T-helper 2 cell treated with Interferon-gamma antibody and Interleukin-4, amounts not matched to agents 100 ng/mL and 5 ng/mL, for 36 hours (primary cell): ENCODE results near the gene CD28. TPM values are rescaled to one million over a fixed set of nuclear protein-coding genes. Genes with fewer than 3 reads are reported as not detected.
"Not testable (repeated sequence)": the region's sequence is repeated elsewhere in the genome, so short reads cannot be mapped to it uniquely, and the experiment has no call there.

ENCODE experiments used
- intact Hi-C: fragments of 100-400 bp; cut with micrococcal nuclease; formaldehyde crosslinking; loops from one replicate; pipeline ENCODE4 v1.15.1; 2023
- total RNA-seq: library from RNA; stranded (reverse); gene quantifications from 2 replicates; pipeline ENCODE4 v1.2.3, GENCODE V29; 2022

Gene CD28
- total RNA-seq, 1 donor from 2014 or later: 126 TPM

- intact Hi-C loops: loop anchor here (1.0 to 2.0 kb wide), 6 partner anchors 11 to 502 kb away; partner anchors contain the start of genes CD28 and CYP20A1
Measured at GRCh38 chr2:203741566-203741965, 35.1 kb downstream of the CD28 start.

- intact Hi-C loops: no loop called here
Measured at GRCh38 chr2:203743441-203743981, 37.1 kb downstream of the CD28 start.

GRCh38 chr2:203744091-203744490, 37.7 kb downstream of the CD28 start:
- intact Hi-C loops: no loop called here

GRCh38 chr2:203745267-203745666, 38.8 kb downstream of the CD28 start:
- intact Hi-C loops: no loop called here

DNA sequence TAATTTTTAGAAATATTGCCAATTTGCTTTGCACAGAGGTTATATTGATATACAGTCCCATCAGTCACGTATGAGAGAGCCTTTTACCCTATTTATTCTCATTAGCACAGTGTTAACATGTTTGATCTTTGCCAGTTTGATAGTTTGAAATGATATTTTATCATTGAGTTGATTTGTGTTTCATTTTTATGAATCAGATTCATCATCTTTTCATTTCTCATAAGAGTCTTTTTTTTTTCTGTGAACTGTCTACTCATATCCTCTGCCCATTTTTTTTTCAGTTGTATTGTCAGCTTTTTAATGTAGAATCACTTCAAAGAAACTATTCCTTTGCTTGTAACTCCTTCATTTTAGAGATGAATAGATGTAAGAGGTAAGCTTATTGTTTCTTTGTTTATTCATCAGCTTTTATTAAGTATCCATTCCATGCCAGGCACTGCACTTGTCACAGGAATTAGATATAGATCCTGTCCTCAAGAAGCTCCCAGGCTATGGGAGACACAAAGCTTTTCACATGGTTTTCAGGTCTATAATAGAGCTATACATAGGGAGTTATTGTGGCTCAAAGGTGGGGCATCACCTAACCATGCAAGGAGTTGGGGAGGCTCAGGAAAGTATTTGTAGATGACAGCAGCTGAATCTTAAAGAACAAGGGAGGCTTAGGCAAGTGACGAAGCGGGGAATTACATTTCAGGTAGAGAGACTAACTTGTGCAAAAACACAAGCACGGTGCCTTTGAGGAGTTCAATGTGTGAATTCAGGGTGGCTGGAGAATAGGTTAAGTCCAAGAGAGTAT, 42.1 kb downstream of the CD28 start:
- intact Hi-C loops: no loop called here

DNA sequence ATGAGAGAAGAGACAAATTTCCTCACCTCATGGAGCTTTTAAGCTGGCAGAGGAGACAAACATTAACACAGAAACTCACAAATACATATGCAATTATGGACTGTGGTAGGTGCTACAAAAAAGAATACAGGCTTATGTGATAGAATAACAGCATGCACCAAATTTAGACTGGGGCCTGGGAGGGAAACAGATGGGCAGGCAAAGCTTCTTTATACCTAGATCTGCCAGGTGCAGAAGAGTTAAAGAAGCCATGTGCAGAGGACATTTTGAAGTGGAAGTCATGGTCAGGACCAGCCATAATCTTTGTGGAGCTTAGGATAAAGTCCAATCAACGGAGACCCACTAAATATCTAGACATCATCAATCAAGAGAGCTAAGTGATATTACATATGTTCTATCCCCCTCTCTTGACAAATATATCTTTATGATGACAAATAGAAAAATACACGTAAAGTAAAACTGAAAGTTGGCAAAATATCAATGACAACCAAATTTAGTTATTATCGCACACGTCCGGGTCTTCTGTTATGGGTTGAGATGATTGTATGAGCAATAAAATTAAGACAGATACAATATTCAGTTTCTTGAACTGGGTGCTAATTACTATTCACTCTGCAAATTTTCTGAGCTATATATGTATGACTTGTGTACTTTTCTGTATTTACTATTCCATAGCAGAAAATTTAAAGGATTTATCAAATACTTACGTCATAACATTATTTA, 44.1 kb downstream of the CD28 start:
- intact Hi-C loops: no loop called here

- intact Hi-C loops: no loop called here
Measured at GRCh38 chr2:203751685-203752271, 45.3 kb downstream of the CD28 start.

DNA sequence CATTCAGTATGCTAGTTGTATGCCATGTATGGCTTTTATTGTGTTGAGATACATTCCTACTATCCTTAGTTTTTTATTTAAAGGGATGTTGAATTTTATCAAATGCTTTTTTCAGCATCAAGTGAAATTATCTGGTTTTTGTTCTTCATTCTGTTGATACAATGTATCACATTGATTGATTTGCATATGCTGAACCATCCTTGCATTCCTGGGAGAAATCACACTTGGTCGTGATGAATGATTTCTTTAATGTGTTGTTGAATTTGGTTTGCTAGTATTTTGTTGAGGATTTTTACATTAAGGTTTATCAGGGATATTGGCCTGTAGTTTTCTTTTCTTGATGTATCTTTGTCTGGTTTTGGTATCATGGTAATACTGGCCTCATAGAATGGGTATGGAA, 49.7 kb downstream of the CD28 start:
- intact Hi-C loops: loop anchor here (2.0 kb wide), 1 partner anchor 15 kb away; no protein-coding TSS in a partner anchor

GRCh38 chr2:203758841-203759689, 52.6 kb downstream of the CD28 start:
- intact Hi-C loops: no loop called here

DNA sequence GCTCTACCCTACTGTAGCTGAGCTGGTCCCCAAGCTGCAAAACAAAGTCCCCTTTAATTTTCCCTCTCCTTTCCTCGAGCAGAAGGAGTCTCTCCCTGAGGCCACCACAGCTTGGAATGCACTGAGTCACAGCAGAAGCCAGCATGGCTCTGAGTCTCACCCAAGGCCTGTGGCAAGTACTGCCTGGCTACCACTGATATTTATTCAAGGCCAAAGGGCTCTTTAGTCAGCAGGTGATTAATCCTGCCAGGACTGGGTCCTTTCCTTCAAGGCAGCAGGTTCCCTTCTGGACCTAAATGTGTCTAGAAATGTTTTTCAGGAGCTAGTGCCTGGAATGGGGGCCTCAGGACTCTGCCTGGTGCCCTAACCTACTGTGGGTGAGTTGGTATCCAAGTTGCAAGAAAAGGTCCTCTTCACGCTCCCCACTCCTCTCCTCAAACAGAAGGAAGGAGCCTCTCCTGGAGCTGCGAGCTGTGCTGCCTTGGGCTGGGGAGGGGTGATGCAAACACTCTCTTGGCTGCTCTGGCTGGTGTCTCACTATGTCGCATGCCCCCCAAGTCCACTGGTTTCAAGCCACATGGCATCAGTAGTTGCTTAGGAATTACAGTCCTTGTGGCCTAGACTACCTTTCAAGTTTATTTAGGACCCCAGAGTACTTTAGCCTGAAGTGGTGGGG, 53.4 kb downstream of the CD28 start:
- intact Hi-C loops: no loop called here

DNA sequence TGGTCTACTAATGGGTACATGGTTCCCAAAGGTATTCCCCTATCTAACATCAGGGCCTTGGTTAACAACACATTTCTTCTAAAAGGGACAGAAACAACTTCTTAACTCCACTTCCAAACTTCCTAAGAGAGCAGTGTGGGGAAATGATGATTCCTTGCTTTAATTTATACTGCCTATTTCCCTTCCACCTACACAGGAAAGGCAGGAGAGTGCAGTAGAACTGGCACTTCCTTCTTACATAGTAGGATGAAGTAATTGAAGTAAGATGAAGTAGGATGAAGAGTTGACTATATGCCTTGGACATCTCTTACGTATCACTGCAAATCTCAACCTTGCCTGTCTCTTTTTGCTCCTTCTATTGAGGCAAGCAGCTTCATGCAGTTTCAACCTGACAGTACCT, 54.7 kb downstream of the CD28 start:
- intact Hi-C loops: no loop called here

DNA sequence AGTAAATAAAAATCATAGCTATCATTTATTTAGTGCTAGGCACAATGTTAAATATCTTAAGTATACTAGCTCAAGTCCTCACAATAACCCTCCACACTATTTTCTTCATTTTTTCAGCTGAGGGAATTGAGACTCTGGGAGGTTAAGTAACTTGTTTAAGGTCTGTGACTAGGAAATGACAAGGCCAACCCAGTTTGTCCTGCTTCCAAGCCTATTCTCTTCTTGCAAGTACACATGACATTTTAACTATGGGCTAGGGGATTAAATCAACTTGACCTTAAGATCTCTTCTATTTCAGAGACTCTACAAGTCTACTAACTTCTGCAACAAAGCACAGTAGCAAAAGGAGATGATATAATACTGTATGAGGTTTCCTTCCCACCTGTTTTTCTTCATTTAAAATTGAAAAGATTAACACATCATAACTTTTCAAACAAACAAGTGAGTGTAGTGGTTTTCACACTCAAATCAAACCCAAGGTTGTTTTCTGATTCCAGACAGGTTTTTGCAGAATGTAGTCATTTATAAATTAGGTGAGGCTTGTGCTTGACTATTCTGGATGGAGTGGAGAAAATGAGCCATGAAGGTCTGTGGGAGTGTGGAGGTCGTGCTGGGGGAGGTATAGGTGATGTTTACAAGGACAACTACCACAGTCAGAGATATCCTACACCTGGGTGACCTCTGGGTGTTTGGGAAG, 57.0 kb downstream of the CD28 start:
- intact Hi-C loops: no loop called here

DNA sequence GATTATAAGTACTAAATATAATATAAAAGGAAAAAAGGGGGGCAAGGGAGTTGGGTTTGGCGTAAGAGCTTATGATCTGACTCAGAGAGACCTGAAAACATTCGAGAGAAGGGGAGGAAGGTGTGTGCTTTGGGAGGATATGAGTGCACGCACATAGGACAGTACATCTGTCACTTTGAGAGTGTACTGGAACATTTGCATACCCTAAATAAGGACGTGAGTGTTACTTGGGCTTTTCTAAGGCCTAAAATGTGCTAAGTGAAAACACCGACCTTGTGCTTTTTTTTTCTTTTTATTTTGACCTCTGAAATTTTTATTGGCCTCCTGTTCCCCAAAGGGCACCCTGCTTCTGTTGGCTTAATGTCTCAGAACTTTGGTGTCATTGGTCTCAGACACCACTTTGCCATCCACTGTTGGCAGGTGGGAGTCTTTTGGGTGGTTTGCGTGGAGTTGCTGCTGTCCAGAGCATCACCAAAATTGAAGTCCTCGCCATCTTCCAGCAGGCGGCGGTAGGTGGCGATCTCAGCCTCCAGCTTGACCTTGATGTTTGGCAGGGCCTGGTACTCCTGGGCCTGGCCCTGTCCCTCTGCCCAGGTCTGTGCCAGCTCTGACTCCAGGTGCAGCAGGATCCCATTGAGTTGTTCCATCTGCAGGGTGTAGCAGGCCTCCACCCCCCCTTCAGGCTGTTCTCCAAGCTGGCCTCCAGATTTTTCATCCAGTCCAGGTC, 57.7 kb downstream of the CD28 start:
- intact Hi-C loops: no loop called here

GRCh38 chr2:203772456-203773165, 66.2 kb downstream of the CD28 start:
- intact Hi-C loops: no loop called here

GRCh38 chr2:203774760-203775159, 68.3 kb downstream of the CD28 start:
- intact Hi-C loops: no loop called here

DNA sequence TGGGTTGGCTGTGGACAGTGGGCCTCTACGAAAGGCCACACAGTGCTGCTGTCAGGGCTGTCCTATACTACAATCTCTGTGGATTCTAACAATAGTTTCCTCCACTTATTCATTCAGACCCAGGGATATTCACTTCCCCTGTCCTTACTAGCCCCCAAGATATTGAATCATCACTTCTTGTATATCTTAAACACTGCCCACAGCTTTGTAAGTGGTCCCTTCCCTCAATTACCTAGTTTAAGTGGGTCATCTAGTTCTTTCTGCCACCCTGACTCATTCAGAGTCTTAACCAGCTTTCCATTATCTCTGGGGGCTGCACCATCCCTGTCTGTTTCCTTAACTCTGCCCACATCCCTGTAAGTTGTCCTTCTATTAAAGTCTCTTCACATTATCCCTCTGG, 69.2 kb downstream of the CD28 start:
- intact Hi-C loops: no loop called here

DNA sequence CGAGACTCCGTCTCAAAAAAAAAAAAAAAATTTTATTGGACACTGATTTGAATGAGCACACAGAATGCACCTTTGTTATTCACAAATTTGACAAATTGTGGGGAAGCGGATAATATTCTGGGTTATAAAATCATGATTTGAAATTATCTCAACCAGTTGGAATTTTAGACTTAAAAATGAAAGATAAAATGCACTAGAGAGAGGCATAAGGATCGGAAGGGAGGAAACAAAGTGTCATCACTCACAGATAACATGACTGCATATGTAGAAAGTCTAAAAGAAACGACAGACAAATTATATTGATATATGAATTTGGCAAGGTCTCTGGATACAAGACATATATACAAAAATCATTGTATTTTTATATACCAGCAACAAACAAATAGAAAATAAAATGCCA, 70.6 kb downstream of the CD28 start:
- intact Hi-C loops: no loop called here

- intact Hi-C loops: not testable (repeated sequence)
Measured at GRCh38 chr2:203779477-203780073, 73.1 kb downstream of the CD28 start.
